ENCODE data around the gene SCARB1. TPM values are rescaled to one million over a fixed set of nuclear protein-coding genes. Genes with fewer than 3 reads are reported as not detected.

The SCARB1 gene
- total RNA-seq, 1 donor from 2014 or later, result 44.5 TPM

- Histone ChIP-seq H3K9me3 (ENCODE audit: insufficient read depth, low read depth, low read length) (no peaks in the 10 kb centered on the region), H3K4me2 (ENCODE audit: low read length) (no peak overlapping the region), H3K27me3 (ENCODE audit: insufficient read depth, low read length) (no peaks in the 10 kb centered on the region), H3K79me2 (ENCODE audit: insufficient read depth, low read length) (no peaks in the 10 kb centered on the region), H4K20me1 (ENCODE audit: insufficient read depth, low read length) (no peaks in the 10 kb centered on the region), H3K4me3 (ENCODE audit: insufficient read depth, low read depth, low read length) (no peak overlapping the region), H3K4me1 (ENCODE audit: insufficient read depth, low read length) (peaks cover 7% of the 10 kb centered on the region), H2AFZ (ENCODE audit: low read depth, low read length) (no peak overlapping the region), H3K36me3 (ENCODE audit: insufficient read depth, low read length) (no peaks in the 10 kb centered on the region), H3K9ac (ENCODE audit: low read length) (no peak overlapping the region), H3K27ac (ENCODE audit: low read depth, low read length) (no peak overlapping the region)
- FAIRE-seq (no peak), DNase-seq (ENCODE audit: low read depth) (no peak)
- Mint-ChIP-seq H3K36me3 (ENCODE audit: low read depth, unreplicated experiment) (peaks cover 4% of the 10 kb centered on the region), H3K27ac (ENCODE audit: unreplicated experiment) (no peak overlapping the region), H3K4me3 (ENCODE audit: unreplicated experiment) (no peak overlapping the region), H3K9me3 (ENCODE audit: unreplicated experiment) (no peaks in the 10 kb centered on the region), H3K4me1 (ENCODE audit: low read depth, unreplicated experiment) (peaks cover 7% of the 10 kb centered on the region), H3K27me3 (ENCODE audit: low read depth, unreplicated experiment) (peaks cover 17% of the 10 kb centered on the region)
- TF ChIP-seq, protein P1, sequence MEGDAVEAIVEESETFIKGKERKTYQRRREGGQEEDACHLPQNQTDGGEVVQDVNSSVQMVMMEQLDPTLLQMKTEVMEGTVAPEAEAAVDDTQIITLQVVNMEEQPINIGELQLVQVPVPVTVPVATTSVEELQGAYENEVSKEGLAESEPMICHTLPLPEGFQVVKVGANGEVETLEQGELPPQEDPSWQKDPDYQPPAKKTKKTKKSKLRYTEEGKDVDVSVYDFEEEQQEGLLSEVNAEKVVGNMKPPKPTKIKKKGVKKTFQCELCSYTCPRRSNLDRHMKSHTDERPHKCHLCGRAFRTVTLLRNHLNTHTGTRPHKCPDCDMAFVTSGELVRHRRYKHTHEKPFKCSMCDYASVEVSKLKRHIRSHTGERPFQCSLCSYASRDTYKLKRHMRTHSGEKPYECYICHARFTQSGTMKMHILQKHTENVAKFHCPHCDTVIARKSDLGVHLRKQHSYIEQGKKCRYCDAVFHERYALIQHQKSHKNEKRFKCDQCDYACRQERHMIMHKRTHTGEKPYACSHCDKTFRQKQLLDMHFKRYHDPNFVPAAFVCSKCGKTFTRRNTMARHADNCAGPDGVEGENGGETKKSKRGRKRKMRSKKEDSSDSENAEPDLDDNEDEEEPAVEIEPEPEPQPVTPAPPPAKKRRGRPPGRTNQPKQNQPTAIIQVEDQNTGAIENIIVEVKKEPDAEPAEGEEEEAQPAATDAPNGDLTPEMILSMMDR (IDR thresholded peaks at IDR 0.05; ENCODE audit: insufficient read depth, low read depth, low read length), result no peak
- no peak for TF ChIP-seq EZH2 (IDR thresholded peaks at IDR 0.05; ENCODE audit: insufficient read depth, low read length)
These were observed 8.5 kb upstream of the SCARB1 start for GRCh38 chr12:124872068-124872719.

DNA sequence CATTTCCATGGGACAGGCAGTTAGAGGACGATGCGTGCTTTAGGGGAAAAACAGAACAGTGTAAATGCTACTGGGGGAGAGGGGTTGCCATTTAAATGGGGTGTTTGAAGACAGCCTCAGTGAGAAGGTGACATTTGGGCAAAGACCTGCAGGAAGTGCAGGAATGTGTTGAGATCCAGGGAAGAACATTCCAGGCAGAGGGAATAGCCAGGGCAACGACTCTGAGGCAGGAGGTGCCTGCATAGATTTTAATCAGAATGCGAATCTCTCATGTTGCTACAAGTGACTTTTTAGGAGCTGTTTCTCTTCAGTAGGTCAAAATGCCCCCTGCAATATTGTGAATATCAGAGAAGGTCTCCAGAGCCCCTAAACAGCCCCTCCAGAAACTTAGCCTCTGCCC is 7.6 kb upstream of the SCARB1 start:
- no peaks in the 10 kb centered on the region for H3K36me3 ChIP-seq (ENCODE audit: insufficient read depth, low read length)
- no peak overlapping the region for H2AFZ ChIP-seq (ENCODE audit: low read depth, low read length)
- H3K4me1 ChIP-seq (ENCODE audit: insufficient read depth, low read length), result peaks cover 9% of the 10 kb centered on the region
- FAIRE-seq (no peak), DNase-seq (ENCODE audit: low read depth) (no peak)
- peaks cover 4% of the 10 kb centered on the region for H3K36me3 Mint-ChIP-seq (ENCODE audit: low read depth, unreplicated experiment)
- peaks cover 17% of the 10 kb centered on the region for H3K27me3 Mint-ChIP-seq (ENCODE audit: low read depth, unreplicated experiment)
- peaks cover 7% of the 10 kb centered on the region for H3K4me1 Mint-ChIP-seq (ENCODE audit: low read depth, unreplicated experiment)
- no peaks in the 10 kb centered on the region for H3K27me3 ChIP-seq (ENCODE audit: insufficient read depth, low read length)
- no peaks in the 10 kb centered on the region for H4K20me1 ChIP-seq (ENCODE audit: insufficient read depth, low read length)
- no peak overlapping the region for H3K4me3 ChIP-seq (ENCODE audit: insufficient read depth, low read depth, low read length)
- no peak overlapping the region for H3K4me2 ChIP-seq (ENCODE audit: low read length)
- H3K9me3 Mint-ChIP-seq (ENCODE audit: unreplicated experiment), result no peaks in the 10 kb centered on the region
- H3K9ac ChIP-seq (ENCODE audit: low read length), result no peak overlapping the region
- no peaks in the 10 kb centered on the region for H3K79me2 ChIP-seq (ENCODE audit: insufficient read depth, low read length)
- no peak overlapping the region for H3K27ac Mint-ChIP-seq (ENCODE audit: unreplicated experiment)
- H3K27ac ChIP-seq (ENCODE audit: low read depth, low read length), result no peak overlapping the region
- TF ChIP-seq, protein P1 (IDR thresholded peaks at IDR 0.05; ENCODE audit: insufficient read depth, low read depth, low read length), result no peak
- no peak for TF ChIP-seq EZH2 (IDR thresholded peaks at IDR 0.05; ENCODE audit: insufficient read depth, low read length)
- no peaks in the 10 kb centered on the region for H3K9me3 ChIP-seq (ENCODE audit: insufficient read depth, low read depth, low read length)
- H3K4me3 Mint-ChIP-seq (ENCODE audit: unreplicated experiment), result no peak overlapping the region

DNA sequence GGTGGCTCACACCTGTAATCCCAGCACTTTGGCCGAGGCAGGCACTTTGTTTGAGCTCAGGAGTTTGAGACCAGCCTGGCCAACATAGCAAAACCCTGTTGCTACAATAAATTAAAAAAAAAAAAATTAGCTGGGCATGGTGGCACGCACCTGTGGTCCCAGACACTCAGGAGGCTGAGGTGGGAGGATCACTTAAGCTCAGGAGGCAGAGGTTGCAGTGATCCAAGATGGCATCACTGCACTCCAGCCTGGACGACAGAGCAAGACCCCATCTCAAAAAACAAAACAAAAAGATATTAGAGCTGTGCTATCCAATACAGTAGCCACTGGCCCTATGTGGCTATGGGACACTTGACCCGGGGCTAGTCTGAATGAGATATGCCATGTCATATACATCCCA is 6.9 kb upstream of the SCARB1 start:
- Histone ChIP-seq H2AFZ (ENCODE audit: low read depth, low read length) (no peak overlapping the region), H3K4me2 (ENCODE audit: low read length) (no peak overlapping the region), H3K27me3 (ENCODE audit: insufficient read depth, low read length) (no peaks in the 10 kb centered on the region), H3K79me2 (ENCODE audit: insufficient read depth, low read length) (no peaks in the 10 kb centered on the region), H4K20me1 (ENCODE audit: insufficient read depth, low read length) (no peaks in the 10 kb centered on the region), H3K27ac (ENCODE audit: low read depth, low read length) (no peak overlapping the region), H3K9me3 (ENCODE audit: insufficient read depth, low read depth, low read length) (no peaks in the 10 kb centered on the region), H3K9ac (ENCODE audit: low read length) (no peak overlapping the region), H3K36me3 (ENCODE audit: insufficient read depth, low read length) (no peaks in the 10 kb centered on the region), H3K4me1 (ENCODE audit: insufficient read depth, low read length) (peaks cover 9% of the 10 kb centered on the region), H3K4me3 (ENCODE audit: insufficient read depth, low read depth, low read length) (no peak overlapping the region)
- no peak for TF ChIP-seq EZH2 (IDR thresholded peaks at IDR 0.05; ENCODE audit: insufficient read depth, low read length)
- TF ChIP-seq, protein P1 (IDR thresholded peaks at IDR 0.05; ENCODE audit: insufficient read depth, low read depth, low read length), result no peak
- Mint-ChIP-seq H3K4me3 (ENCODE audit: unreplicated experiment) (no peak overlapping the region), H3K9me3 (ENCODE audit: unreplicated experiment) (no peaks in the 10 kb centered on the region), H3K27me3 (ENCODE audit: low read depth, unreplicated experiment) (peaks cover 17% of the 10 kb centered on the region), H3K4me1 (ENCODE audit: low read depth, unreplicated experiment) (peaks cover 7% of the 10 kb centered on the region), H3K36me3 (ENCODE audit: low read depth, unreplicated experiment) (peaks cover 4% of the 10 kb centered on the region), H3K27ac (ENCODE audit: unreplicated experiment) (no peak overlapping the region)
- FAIRE-seq, result no peak
- DNase-seq (ENCODE audit: low read depth), result no peak

Data from astrocyte (in vitro differentiated cells and primary cell).